HG02588 (cell line): ENCODE results near the gene CBS.
"Not testable (repeated sequence)": the region's sequence is repeated elsewhere in the genome, so short reads cannot be mapped to it uniquely, and the experiment has no call there.

ENCODE experiments used
- ATAC-seq: cut with Tn5 transposase; IDR thresholded peaks from one replicate; pipeline ENCODE4 v1.9.1; 2021; ENCODE audit warnings: mild to moderate bottlenecking, moderate library complexity; ENCODE audit not compliant: unreplicated experiment

Gene CBS

GRCh38 chr21:43069682-43070081, 6.0 kb downstream of the CBS start:
- not testable (repeated sequence) for ATAC-seq

GRCh38 chr21:43068065-43068464, 7.6 kb downstream of the CBS start:
- not testable (repeated sequence) for ATAC-seq

- ATAC-seq, result not testable (repeated sequence)
Observed at GRCh38 chr21:43066690-43067089, 8.9 kb downstream of the CBS start.

- ATAC-seq, result not testable (repeated sequence)
Observed at GRCh38 chr21:43065991-43066390, 9.6 kb downstream of the CBS start.

- ATAC-seq, result not testable (repeated sequence)
Observed at GRCh38 chr21:43064265-43064917, 11.2 kb downstream of the CBS start.

- not testable (repeated sequence) for ATAC-seq
Observed at GRCh38 chr21:43062955-43063664, 12.5 kb downstream of the CBS start.

GRCh38 chr21:43053112-43053511, 22.5 kb downstream of the CBS start:
- ATAC-seq, result not testable (repeated sequence)

GRCh38 chr21:43045876-43046821, 29.5 kb downstream of the CBS start:
- ATAC-seq, result not testable (repeated sequence)

GRCh38 chr21:43045165-43045875, 30.3 kb downstream of the CBS start:
- not testable (repeated sequence) for ATAC-seq

GRCh38 chr21:43044547-43044946, 31.1 kb downstream of the CBS start:
- ATAC-seq, result not testable (repeated sequence)

GRCh38 chr21:43043291-43043690, 32.3 kb downstream of the CBS start:
- ATAC-seq, result not testable (repeated sequence)

- ATAC-seq, result not testable (repeated sequence)
Observed at GRCh38 chr21:43042169-43042568, 33.5 kb downstream of the CBS start.

- ATAC-seq, result not testable (repeated sequence)
Observed at GRCh38 chr21:43038659-43039044, 37.0 kb downstream of the CBS start.

GRCh38 chr21:43037918-43038658, 37.5 kb downstream of the CBS start:
- ATAC-seq, result not testable (repeated sequence)

- not testable (repeated sequence) for ATAC-seq
Observed at GRCh38 chr21:43036889-43037288, 38.7 kb downstream of the CBS start.

GRCh38 chr21:43034826-43035225, 40.8 kb downstream of the CBS start:
- no peak for ATAC-seq

- no peak for ATAC-seq
Observed at GRCh38 chr21:43034101-43034500, 41.5 kb downstream of the CBS start.

GRCh38 chr21:43031121-43031619, 44.5 kb downstream of the CBS start:
- no peak for ATAC-seq

GRCh38 chr21:43029785-43030184, 45.9 kb downstream of the CBS start:
- no peak for ATAC-seq
